ENCODE measurements around the gene BRD1.

BRD1 gene

DNA sequence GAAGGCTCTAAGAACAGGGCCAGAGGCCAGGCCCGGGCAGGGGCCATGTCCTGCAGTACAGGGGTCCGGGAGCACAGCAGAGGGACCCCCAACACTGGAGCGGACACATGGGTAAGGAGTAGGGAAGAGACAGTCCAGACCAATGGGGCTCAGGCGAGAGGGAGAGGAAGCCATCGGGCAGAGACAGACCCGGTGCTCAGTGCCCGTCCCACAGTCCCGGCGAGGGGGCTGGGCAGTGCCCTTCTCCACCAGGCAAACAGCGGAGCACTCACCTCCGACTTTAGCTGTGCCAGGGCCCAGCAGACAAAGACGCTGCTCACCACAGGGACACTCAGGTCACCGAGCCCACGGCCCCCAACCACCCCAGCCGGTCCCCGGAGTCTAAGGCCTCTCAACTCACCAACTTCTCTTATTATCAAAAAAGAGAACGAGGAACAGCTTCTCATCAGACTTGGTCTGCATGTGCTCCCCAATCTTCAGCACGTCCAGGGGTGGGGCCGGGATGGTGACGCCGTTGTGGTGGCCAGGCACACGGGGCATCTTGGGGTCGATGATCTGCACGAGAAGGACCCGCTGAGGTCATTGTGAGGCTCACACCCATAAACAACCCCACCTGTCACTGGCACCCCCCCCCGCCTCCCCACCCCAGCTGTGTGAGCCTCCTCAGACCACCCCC lies 52.3 kb downstream of the BRD1 start:
- TF ChIP-seq CEBPB (IDR thresholded peaks at IDR 0.05): no peak

DNA sequence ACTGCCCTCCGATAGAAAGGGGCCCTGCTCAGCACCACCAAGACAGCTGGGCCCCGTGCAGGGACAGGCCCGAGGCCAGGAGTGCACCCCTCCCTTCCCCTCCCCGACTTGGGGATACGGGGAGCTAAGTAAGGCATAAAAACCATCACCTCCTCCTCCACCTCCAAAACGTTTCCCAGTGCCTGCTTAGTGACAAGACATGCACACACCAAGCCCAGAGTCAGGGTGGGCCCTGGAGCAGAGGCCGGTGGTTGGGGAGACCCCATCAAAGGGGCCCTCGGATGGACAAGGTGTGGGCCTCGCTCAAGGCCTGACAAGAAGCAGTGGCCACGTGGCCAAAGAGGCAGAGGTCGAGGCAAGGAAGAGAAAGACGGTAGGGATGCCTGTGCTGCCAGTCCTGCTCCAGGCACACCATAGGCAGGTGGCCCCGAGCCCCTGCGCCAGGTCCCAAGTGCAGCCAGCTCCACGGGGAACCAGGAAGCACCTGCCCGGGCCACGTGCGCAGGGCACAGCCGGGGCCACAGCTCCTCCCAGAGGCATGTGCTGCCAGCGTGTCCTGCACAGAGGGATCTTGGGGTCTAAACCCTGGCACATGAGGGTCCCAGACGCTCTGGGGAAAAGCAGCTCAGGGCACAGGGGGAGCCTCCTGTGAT lies 53.0 kb downstream of the BRD1 start:
- TF ChIP-seq TAF1 (IDR thresholded peaks at IDR 0.05; ENCODE audit: low read depth): no peak

DNA sequence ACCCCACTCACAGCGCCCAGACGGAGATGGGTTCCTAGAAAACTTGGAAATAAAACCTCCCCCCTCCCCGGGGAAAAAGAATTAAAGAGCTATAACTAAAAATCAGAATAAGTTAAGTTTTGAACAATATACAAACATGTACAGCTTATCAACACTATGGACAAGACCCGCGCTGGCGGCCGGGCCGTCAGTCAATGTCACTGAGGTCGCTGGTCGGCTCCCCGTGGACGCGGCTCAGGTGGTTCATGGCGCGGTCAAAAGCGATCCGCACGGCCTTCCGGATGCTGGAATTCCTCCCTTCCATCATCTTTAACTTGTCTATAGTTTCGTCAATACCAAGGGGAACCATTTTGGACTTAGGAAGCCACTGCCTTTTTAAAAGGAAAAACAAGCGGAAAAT lies 53.6 kb downstream of the BRD1 start:
- TF ChIP-seq, protein P1, sequence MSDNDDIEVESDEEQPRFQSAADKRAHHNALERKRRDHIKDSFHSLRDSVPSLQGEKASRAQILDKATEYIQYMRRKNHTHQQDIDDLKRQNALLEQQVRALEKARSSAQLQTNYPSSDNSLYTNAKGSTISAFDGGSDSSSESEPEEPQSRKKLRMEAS (IDR thresholded peaks at IDR 0.05): no peak
- TF ChIP-seq NFIC (IDR thresholded peaks at IDR 0.05) (no peak), YY1 (IDR thresholded peaks at IDR 0.05; ENCODE audit: low read depth) (no peak), CEBPB (IDR thresholded peaks at IDR 0.05) (no peak), EGR1 (IDR thresholded peaks at IDR 0.05) (no peak), FOXM1 (IDR thresholded peaks at IDR 0.05; ENCODE audit: borderline replicate concordance, low read depth) (no peak), TEAD4 (IDR thresholded peaks at IDR 0.05) (no peak), CREB1 (IDR thresholded peaks at IDR 0.05; ENCODE audit: low read depth) (no peak), TCF12 (IDR thresholded peaks at IDR 0.05; ENCODE audit: low read depth) (no peak), EP300 (IDR thresholded peaks at IDR 0.05; ENCODE audit: borderline replicate concordance) (no peak)
- TF ChIP-seq, protein P2, sequence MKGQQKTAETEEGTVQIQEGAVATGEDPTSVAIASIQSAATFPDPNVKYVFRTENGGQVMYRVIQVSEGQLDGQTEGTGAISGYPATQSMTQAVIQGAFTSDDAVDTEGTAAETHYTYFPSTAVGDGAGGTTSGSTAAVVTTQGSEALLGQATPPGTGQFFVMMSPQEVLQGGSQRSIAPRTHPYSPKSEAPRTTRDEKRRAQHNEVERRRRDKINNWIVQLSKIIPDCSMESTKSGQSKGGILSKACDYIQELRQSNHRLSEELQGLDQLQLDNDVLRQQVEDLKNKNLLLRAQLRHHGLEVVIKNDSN (IDR thresholded peaks at IDR 0.05): no peak
- TF ChIP-seq, protein P3, sequence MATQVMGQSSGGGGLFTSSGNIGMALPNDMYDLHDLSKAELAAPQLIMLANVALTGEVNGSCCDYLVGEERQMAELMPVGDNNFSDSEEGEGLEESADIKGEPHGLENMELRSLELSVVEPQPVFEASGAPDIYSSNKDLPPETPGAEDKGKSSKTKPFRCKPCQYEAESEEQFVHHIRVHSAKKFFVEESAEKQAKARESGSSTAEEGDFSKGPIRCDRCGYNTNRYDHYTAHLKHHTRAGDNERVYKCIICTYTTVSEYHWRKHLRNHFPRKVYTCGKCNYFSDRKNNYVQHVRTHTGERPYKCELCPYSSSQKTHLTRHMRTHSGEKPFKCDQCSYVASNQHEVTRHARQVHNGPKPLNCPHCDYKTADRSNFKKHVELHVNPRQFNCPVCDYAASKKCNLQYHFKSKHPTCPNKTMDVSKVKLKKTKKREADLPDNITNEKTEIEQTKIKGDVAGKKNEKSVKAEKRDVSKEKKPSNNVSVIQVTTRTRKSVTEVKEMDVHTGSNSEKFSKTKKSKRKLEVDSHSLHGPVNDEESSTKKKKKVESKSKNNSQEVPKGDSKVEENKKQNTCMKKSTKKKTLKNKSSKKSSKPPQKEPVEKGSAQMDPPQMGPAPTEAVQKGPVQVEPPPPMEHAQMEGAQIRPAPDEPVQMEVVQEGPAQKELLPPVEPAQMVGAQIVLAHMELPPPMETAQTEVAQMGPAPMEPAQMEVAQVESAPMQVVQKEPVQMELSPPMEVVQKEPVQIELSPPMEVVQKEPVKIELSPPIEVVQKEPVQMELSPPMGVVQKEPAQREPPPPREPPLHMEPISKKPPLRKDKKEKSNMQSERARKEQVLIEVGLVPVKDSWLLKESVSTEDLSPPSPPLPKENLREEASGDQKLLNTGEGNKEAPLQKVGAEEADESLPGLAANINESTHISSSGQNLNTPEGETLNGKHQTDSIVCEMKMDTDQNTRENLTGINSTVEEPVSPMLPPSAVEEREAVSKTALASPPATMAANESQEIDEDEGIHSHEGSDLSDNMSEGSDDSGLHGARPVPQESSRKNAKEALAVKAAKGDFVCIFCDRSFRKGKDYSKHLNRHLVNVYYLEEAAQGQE (IDR thresholded peaks at IDR 0.05; ENCODE audit: low read depth): no peak

DNA sequence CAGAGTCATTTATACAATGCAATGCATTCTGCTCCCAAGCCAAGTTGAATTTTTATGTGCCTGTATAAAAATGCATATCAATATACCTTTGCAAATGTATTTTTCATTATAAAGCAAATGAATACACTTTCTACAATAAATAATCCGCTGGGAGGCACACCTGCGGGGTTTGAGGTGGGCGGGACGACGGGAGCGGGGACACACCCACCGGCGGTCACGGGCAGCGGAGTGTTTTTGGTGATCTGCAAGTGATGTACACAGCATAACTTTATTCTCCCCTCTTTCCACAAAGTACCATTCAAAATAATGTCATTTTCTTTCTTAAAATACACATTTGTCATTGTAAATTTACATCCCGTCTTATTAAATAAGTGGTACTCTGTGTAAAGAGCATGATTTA lies 54.1 kb downstream of the BRD1 start:
- TF ChIP-seq CREB1 (IDR thresholded peaks at IDR 0.05; ENCODE audit: low read depth) (no peak), EGR1 (IDR thresholded peaks at IDR 0.05) (no peak), CEBPB (IDR thresholded peaks at IDR 0.05) (no peak), FOXM1 (IDR thresholded peaks at IDR 0.05; ENCODE audit: borderline replicate concordance, low read depth) (no peak), NFIC (IDR thresholded peaks at IDR 0.05) (no peak), TAF1 (IDR thresholded peaks at IDR 0.05; ENCODE audit: low read depth) (no peak), ZBTB7A (IDR thresholded peaks at IDR 0.05; ENCODE audit: low read depth) (no peak), YY1 (IDR thresholded peaks at IDR 0.05; ENCODE audit: low read depth) (no peak), TEAD4 (IDR thresholded peaks at IDR 0.05) (no peak), EP300 (IDR thresholded peaks at IDR 0.05; ENCODE audit: borderline replicate concordance) (no peak), TCF12 (IDR thresholded peaks at IDR 0.05; ENCODE audit: low read depth) (no peak), RAD21 (IDR thresholded peaks at IDR 0.05; ENCODE audit: low read depth) (no peak)
- TF ChIP-seq, protein P1 (IDR thresholded peaks at IDR 0.05): no peak
- TF ChIP-seq, protein P3 (IDR thresholded peaks at IDR 0.05; ENCODE audit: low read depth): no peak
- TF ChIP-seq, protein P2 (IDR thresholded peaks at IDR 0.05): no peak

DNA sequence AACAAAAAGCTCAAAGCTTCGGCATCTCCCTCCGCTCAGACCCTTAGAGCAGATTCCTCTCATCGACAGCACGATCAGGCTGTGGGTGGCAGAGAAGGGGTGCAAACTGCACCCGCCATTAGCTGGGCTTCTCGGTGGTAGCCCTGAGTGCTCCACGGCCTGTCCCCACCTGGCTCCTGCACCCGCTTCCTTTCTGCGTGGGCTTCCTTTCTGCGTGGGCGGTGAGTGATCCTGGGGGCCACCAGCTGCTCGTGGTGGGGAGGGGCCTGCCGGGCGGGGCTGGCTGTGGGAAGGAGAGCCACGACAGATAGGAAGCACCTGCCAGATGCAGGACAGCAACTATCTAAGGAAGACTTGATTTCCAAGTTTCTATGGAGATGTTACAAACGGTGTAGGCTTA lies 55.0 kb downstream of the BRD1 start:
- TF ChIP-seq EGR1 (IDR thresholded peaks at IDR 0.05) (no peak), NFIC (IDR thresholded peaks at IDR 0.05) (no peak), CEBPB (IDR thresholded peaks at IDR 0.05) (no peak), RAD21 (IDR thresholded peaks at IDR 0.05; ENCODE audit: low read depth) (no peak), EP300 (IDR thresholded peaks at IDR 0.05; ENCODE audit: borderline replicate concordance) (no peak), CREB1 (IDR thresholded peaks at IDR 0.05; ENCODE audit: low read depth) (no peak), TEAD4 (IDR thresholded peaks at IDR 0.05) (no peak), ZBTB7A (IDR thresholded peaks at IDR 0.05; ENCODE audit: low read depth) (no peak), TAF1 (IDR thresholded peaks at IDR 0.05; ENCODE audit: low read depth) (no peak), YY1 (IDR thresholded peaks at IDR 0.05; ENCODE audit: low read depth) (no peak), TCF12 (IDR thresholded peaks at IDR 0.05; ENCODE audit: low read depth) (no peak), FOXM1 (IDR thresholded peaks at IDR 0.05; ENCODE audit: borderline replicate concordance, low read depth) (no peak)
- TF ChIP-seq, protein P3 (IDR thresholded peaks at IDR 0.05; ENCODE audit: low read depth): no peak
- TF ChIP-seq, protein P2 (IDR thresholded peaks at IDR 0.05): no peak
- TF ChIP-seq, protein P1 (IDR thresholded peaks at IDR 0.05): no peak
